Cardiac septum (tissue), 1 donor: ENCODE measurements around the gene KLRK1. TPM values are rescaled to one million over a fixed set of nuclear protein-coding genes. Genes with fewer than 3 reads are reported as not detected.
"Not testable (repeated sequence)": the region's sequence is repeated elsewhere in the genome, so short reads cannot be mapped to it uniquely, and the experiment has no call there.

ENCODE experiments used
- DNase-seq: peaks from one replicate; pipeline ENCODE4 v3.0.0-alpha.2; 2020; ENCODE audit warnings: low spot score
- intact Hi-C: fragments of 100-400 bp; cut with DNase I; formaldehyde crosslinking; loops from one replicate; pipeline ENCODE4 v1.14.0; 2022
- total RNA-seq: library from RNA; stranded (reverse); fragmentation: NEBNext Ultra II Directional; extraction: Animal tissue kit (Norgen Biotek cat#: 25700); gene quantifications from one replicate; pipeline ENCODE4 v1.2.1, GENCODE V29; 2021
- donor health status: DM: no; HTN: no; CAD: no.

Gene KLRK1
- total RNA-seq, 1 donor from 2014 or later, result 0.19 TPM

DNA sequence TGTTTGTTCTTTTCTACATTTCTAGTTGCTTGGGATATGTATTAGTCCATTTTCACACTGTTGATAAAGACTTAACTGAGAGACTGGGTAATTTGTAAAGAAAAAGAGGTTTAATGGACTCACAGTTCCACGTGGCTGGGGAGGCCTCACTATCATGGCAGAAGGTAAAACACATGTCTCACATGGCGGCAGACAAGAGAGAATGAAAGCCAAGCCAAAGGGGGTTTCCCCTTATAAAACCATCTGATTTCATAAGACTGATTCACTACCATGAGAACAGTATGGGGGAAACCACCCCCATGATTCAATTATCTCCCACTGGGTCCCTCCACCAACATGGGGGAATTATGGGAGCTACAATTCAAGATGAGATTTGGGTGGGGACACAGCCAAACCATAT, 61.1 kb downstream of the KLRK1 start:
- intact Hi-C loops, DNase-seq: not testable (repeated sequence)

Other genes starting within 250 kb of the KLRK1 start
- 0.43 TPM for gene OLR1, start 217.9 kb downstream of the KLRK1 start, total RNA-seq
- not detected for gene TMEM52B, start 211.0 kb downstream of the KLRK1 start, total RNA-seq
- 280 TPM for gene GABARAPL1, start 177.2 kb downstream of the KLRK1 start, total RNA-seq
- gene KLRD1, start 82.2 kb downstream of the KLRK1 start, total RNA-seq, result 1.1 TPM
- gene KLRC4, start 19.7 kb upstream of the KLRK1 start, total RNA-seq, result not detected
- gene KLRC3, start 30.6 kb upstream of the KLRK1 start, total RNA-seq, result not detected
- not detected for gene KLRC2, start 46.0 kb upstream of the KLRK1 start, total RNA-seq
- 0.16 TPM for gene KLRC1, start 63.3 kb upstream of the KLRK1 start, total RNA-seq
- gene EIF2S3B, start 115.8 kb upstream of the KLRK1 start, total RNA-seq, result 0.62 TPM
- gene MAGOHB, start 223.6 kb upstream of the KLRK1 start, total RNA-seq, result 11.7 TPM